GM12801 (cell line): ENCODE data around the gene GDPD5.

Source experiments
- CTCF ChIP-seq: IDR thresholded peaks from one replicate; pipeline ENCODE4 v1.5.1; 2011; ENCODE audit warnings: control low read depth; ENCODE audit not compliant: insufficient read length; ENCODE audit errors: extremely low read depth

The GDPD5 gene

GRCh38 chr11:75561426-75562047 lies 35.8 kb upstream of the GDPD5 start:
- no peak for TF ChIP-seq CTCF

DNA sequence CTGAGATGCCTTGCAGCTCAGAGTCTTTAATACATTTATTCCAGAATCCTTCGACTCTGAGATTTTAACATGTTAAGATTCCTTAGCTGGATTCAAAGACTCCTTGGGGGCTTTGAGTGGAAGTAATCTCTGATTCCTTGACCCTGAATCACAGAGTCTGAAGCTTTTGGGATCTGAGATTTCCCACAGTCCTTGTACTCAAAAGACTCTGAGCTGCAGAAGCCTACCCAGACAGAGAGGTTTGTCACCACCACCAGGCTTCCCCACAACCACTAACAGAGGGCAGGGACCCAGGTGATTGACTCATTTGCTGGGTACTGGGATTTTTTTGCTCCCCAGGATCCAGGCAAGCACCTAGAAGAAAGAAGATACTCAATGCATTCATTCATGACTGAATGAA lies 34.9 kb upstream of the GDPD5 start:
- TF ChIP-seq CTCF, result no peak

- TF ChIP-seq CTCF, result no peak
These were observed 33.5 kb upstream of the GDPD5 start for GRCh38 chr11:75558939-75559843.

- no peak for TF ChIP-seq CTCF
These were observed 32.1 kb upstream of the GDPD5 start for GRCh38 chr11:75557666-75558494.

DNA sequence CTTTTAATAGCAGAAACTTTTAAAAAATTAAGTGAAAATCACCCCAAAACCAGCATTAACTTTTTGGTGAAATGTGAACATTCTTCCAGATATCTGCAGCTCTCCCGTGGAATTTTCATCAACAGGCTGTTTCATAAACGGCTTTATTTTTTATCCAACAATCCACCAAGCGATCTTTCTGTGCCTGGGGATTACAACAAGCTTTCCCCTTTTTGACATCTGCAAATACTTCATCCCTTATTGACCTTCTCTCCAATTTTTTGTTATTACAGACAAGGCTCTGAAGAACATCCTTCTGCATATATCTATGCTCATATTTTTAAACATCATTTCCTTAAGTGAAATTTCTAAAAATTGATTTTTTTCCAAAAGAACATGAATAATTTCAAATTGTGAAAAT lies 30.5 kb upstream of the GDPD5 start:
- TF ChIP-seq CTCF, result no peak

GRCh38 chr11:75555079-75555811 lies 29.5 kb upstream of the GDPD5 start:
- TF ChIP-seq CTCF, result no peak
